Ovary (tissue), 3 donors: ENCODE measurements around the gene ENG.

ENCODE experiments used
- CTCF ChIP-seq, 3 donors: fragments of 450-650 bp in 2 of 3; fragments of 200-600 bp in 1 of 3; IDR thresholded peaks; one replicate each; pipeline versions ENCODE4 v1.5.1 to v1.8.0; 2016 to 2022; ENCODE audit warnings: antibody characterized with exemption in 3 of 3, mild to moderate bottlenecking in 1 of 3
- EP300 ChIP-seq: sonication (generic); formaldehyde crosslinking; IDR thresholded peaks from one replicate; pipeline ENCODE4 v1.6.1; 2017; ENCODE audit warnings: antibody characterized with exemption
- POLR2A ChIP-seq: fragments of 450-650 bp; IDR thresholded peaks from one replicate; pipeline ENCODE4 v1.6.1; 2017; ENCODE audit warnings: antibody characterized with exemption, mild to moderate bottlenecking, moderate library complexity
- donor health status: DM: no; HTN: no; CAD: no.

GRCh38 chr9:127880143-127880542, 25.7 kb upstream of the ENG start:
- TF ChIP-seq CTCF (IDR thresholded peaks at IDR 0.05), result no peak
- no peak for TF ChIP-seq POLR2A
- TF ChIP-seq EP300, result no peak
